HG02943 (cell line): ENCODE measurements around the gene MED13.
"Not testable (repeated sequence)": the region's sequence is repeated elsewhere in the genome, so short reads cannot be mapped to it uniquely, and the experiment has no call there.

Source experiments
- ATAC-seq: cut with Tn5 transposase; IDR thresholded peaks from one replicate; pipeline ENCODE4 v1.9.1; 2021; ENCODE audit warnings: mild to moderate bottlenecking, low read depth, moderate library complexity; ENCODE audit not compliant: unreplicated experiment

MED13 gene

GRCh38 chr17:62003141-62003540 lies 61.9 kb downstream of the MED13 start:
- ATAC-seq = not testable (repeated sequence)

GRCh38 chr17:62001105-62001504 lies 64.0 kb downstream of the MED13 start:
- ATAC-seq = no peak

- no peak for ATAC-seq
Measured at GRCh38 chr17:62000186-62000585, 64.9 kb downstream of the MED13 start.

GRCh38 chr17:61998534-61998933 lies 66.5 kb downstream of the MED13 start:
- not testable (repeated sequence) for ATAC-seq

GRCh38 chr17:61997664-61998063 lies 67.4 kb downstream of the MED13 start:
- no peak for ATAC-seq

GRCh38 chr17:61996916-61997605 lies 68.0 kb downstream of the MED13 start:
- no peak for ATAC-seq

DNA sequence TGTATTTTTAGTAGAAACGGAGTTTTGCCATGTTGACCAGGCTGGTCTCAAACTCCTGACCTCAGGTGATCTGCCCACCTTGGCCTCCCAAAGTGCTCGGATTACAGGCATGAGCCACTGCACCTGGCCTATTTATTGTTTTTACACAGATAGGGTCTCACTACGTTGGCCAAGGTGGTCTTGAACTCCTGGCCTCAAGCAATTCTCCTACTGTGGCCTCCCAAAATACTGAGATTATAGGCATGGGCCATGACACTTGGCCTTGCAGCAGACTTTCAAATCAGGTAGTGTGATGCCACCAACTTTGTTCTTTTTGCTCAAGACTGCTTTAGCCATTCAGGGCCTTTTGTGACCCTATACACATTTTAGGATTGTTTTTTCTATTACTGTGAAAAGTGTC lies 75.6 kb downstream of the MED13 start:
- no peak for ATAC-seq

- no peak for ATAC-seq
Measured at GRCh38 chr17:61986898-61987297, 78.2 kb downstream of the MED13 start.

DNA sequence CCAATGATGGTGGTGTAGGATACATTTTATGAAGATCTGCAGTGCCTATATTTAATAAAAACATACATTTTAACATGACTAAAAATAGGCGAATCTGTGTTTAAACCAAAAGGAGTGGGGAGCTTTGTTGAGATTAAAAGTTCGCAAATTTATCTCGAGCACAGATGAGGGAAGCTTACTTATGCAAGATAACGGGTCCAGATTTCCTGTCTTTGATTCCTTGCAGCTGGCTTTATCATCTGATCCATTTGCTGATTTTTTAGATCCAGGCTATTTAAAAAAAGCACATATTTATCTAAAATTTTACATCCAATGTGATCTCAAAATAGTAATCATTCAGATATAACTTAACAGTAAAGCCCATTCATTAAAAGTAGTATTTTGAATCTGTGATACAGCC lies 80.3 kb downstream of the MED13 start:
- no peak for ATAC-seq

DNA sequence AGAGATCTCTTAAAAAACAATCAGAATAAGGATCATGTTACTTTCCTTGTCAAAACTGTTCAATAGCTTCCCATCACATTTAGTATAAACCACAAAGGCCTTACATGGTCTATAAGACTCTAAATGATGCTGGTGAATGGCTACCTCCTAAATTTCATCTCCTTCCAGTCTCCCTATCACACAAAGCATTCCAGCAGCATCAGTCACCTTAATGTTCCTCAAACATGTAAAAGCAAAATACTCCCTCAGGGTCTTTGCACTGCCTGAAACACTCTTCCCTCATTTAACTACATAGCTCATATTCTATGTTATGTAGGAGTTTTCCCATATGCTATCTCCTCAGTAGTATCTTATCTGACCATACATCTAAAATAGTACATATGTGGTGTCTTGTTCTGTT lies 83.8 kb downstream of the MED13 start:
- no peak for ATAC-seq

GRCh38 chr17:61980535-61980934 lies 84.5 kb downstream of the MED13 start:
- ATAC-seq = no peak

DNA sequence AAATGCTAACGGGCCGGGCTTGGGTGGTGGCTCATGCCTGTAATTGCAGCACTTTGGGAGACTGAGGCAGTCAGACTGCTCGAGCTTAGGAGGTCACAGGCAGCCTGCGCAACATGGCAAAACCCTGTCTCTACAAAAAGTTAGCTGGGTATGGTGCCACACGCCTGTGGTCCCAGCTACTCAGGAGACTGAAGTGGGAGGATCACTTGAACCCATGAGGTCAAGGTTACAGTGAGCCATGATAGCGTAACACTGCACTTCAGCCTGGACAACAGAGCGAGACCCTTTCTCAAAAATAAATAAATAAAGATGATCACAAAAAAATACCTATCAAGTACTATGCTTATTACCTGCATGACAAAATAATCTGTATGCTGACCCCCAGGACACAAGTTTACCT lies 91.0 kb downstream of the MED13 start:
- no peak for ATAC-seq

DNA sequence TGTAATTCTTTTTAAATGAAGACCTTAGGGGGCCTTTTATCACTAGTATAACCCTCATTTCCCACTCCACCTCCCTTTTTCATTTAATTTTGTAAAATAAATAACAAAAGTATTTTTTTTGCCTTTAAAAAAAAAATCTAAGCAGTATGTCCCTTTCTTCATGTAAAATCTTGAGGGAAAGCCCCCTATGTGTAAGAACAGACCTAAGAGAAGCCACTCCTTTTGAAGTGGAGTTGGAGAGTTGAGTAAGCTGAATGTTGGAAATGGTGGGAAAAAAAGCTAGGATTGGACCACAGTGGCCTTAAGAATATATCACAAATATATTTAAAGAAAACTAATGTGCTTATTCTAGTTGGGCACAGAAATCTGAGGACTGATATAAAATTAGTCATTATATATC lies 92.8 kb downstream of the MED13 start:
- ATAC-seq = no peak

GRCh38 chr17:61970030-61970429 lies 95.0 kb downstream of the MED13 start:
- ATAC-seq = no peak

DNA sequence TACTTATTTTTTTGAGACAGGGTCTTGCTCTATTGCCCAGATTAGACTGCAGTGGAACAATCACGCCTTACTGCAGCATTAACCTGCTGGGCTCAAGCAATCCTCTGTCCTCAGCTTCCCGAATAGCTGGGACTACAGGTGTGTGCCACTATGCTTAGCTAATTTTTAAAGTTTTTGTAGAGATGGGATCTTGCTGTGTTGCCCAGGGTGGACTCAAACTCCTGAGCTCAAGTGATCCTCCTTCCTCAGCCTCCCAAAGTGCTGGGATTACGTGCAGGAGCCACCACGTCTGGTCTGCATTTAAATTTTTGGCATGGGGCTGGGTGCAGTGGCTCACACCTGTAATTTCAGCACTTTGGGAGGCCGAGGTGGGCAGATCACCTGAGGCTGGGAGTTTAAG lies 96.3 kb downstream of the MED13 start:
- ATAC-seq = no peak

- no peak for ATAC-seq
Measured at GRCh38 chr17:61967729-61968128, 97.3 kb downstream of the MED13 start.

DNA sequence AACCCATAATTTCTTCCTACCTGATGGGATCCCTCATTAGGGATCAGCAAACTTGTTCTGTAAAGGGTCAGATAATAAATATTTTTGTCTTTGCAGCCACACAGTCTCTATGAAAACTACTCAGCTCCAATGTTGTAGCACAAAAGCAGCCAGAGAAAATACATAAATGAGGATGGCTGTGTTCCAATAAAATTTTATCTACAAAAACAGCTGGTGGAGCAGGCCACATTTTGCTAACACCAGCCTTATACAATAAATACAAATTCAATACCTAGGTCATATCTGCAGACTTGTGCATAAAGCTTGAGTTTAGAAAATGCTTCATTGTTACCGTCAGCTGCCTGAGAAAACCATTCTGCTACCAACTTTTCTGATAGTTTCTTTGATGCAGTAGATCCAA lies 98.9 kb downstream of the MED13 start:
- no peak for ATAC-seq

GRCh38 chr17:61955619-61956018 lies 109.5 kb downstream of the MED13 start:
- no peak for ATAC-seq

- no peak for ATAC-seq
Measured at GRCh38 chr17:61947367-61948078, 117.6 kb downstream of the MED13 start.

GRCh38 chr17:61946359-61946758 lies 118.7 kb downstream of the MED13 start:
- no peak for ATAC-seq

- no peak for ATAC-seq
Measured at GRCh38 chr17:61943117-61943516, 122.0 kb downstream of the MED13 start.

DNA sequence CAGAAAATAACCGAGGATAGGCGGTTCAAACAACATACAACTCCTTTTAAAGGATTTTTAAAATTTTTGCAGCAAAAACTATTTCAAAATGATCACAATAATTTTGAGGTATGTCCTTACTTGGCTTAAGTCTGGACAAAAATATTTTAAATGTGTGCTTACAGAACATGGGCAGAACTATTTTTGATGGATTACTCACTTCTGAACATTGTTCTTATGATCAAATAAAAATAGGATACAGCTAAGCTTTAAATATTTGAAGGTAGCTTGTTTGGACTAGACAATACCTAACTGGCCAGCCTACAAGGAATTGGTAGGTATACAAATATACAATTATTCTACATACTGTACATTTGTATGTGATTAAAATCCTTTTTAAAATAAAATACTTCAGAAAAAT lies 123.0 kb downstream of the MED13 start:
- ATAC-seq = no peak
